Renal pelvis (tissue), 4 donors: ENCODE measurements around the gene BRPF1. TPM values are rescaled to one million over a fixed set of nuclear protein-coding genes. Genes with fewer than 3 reads are reported as not detected.

Experiments used
- DNase-seq: peaks from one replicate; pipeline ENCODE4 v3.0.0-alpha.2; 2013
- polyA plus RNA-seq, 3 donors: library from polyadenylated mRNA; unstranded; fragments of 120-200 nt; gene quantifications; one replicate each; pipeline ENCODE4 v1.2.1, GENCODE V29; 2013; ENCODE audit not compliant: insufficient read length in 3 of 3

BRPF1 gene
- polyA plus RNA-seq, 3 donors, result 20.9 to 24.6 (median 21.3) TPM

DNA sequence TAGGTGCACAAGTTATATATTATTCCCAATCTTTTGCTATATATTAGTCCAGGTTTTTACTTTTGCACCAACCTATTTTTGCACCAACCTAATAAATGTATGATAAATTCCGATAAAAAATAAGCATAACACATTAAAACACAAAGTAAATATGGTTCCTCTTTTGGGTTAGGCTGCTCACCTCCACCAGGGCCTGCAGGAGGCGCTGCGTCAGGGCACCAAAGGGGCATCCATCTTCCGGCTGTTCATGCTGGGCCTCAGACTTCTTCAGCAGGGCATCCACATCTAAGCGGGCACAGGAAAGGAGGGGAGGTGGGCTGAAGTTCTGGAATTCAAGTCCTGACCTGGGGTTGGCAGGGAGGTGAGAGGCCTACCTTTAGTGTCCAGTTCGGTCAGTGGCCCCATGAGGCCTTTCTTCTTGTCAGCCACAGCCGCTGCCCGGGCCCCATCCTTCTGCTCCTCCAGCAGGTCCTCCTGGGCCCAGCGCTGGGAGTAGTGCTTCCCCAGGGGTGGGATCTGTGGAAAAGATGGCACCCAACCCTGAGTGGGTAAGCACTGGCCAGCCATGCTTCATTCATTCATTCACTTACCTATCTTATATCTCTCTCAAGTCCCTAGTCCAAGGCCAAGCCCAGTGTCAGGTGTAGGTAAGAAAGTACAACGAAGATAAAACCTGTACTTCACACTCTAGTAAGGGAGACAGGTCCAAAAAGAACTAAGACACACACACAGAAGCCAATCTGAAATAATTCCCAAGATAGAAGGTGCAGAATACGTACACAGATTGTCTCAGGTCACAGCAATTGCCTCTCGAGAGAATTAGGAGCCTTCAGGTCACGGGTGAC lies 55.5 kb downstream of the BRPF1 start:
- no peak for DNase-seq

GRCh38 chr3:9787714-9788113 lies 56.2 kb downstream of the BRPF1 start:
- DNase-seq, result no peak

- no peak for DNase-seq
Measured at GRCh38 chr3:9791127-9791526, 59.6 kb downstream of the BRPF1 start.

DNA sequence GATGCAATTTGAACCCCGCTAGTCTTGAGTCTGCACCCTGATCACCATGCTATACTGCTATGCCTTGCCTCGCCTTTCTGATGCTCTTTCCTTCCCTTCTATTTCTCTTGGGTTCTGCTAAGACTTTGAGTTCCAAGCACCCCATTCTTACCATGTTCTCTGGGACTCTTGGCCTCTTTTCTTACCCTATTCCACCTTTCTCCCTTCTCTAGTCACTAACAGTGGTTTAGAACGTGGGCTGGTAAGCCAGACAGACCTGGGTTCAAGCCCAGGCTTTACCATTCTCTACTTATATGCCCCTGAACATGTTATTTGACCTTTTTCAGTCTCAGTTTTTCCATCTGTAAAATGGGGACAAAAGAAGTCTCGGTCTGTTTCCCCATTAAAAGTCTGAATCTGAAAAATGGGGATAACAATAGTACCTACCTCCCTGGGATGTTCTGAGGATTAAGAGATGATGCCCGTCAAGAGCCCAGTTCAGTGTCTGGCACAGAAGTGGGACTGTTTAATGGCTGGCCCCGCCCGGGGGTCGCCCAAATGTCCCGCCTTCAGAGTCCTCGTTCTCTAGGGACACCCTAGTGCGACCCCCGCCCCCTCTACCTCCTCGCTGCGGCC lies 60.4 kb downstream of the BRPF1 start:
- DNase-seq, result no peak

DNA sequence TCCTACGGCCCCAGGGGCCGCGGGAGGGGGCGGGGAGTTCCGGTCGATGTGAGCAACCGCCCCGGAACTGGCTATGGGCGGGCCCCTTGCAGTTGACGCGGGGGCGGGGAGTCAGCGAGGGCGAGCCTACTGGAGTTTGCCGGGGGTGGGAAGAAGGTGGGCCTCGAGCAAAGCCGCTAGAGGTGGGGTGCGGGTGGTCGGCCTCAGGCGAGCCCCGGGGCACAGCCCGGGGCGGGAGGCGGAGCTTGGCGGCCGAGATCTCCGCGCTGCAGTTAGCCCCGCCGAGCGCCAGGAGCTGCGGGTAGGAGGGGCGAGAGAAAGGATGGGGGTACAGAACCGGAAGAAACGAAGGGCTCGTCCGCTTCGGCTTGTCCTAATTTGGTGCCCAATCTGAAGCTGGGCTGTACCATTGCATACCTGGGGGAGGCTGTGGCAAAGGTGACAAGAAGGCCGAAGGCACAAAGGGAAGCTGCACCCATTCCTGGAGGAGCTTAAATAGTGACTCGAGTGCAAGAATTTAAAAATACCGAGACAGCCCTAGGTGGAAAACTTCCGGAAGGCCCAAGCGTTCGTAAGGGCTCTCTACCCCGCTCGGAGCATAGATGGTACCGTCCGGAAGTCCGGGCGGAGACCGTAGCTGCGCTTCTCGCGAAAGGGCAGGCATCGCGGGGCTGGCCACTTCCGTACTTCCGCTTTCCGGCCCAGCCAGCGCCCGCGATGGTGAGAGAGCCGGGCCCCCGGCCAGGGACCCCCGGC lies 61.0 kb downstream of the BRPF1 start, which contains the start of the genes ARPC4 and TADA3:
Gene ARPC4, plus strand, starts transcription at position 678 of the 756 bp plus-strand sequence. Its CDS starts 40 bp downstream, at position 718.
Gene TADA3, minus strand, starts transcription at position 69 of the 756 bp plus-strand sequence. CDS start 1,007 bp downstream, outside the sequence.
- DNase-seq, result peak; percentile 95

- DNase-seq, result no peak
Measured at GRCh38 chr3:9793161-9793781, 61.7 kb downstream of the BRPF1 start.

GRCh38 chr3:9794400-9794799 lies 62.9 kb downstream of the BRPF1 start:
- no peak for DNase-seq

DNA sequence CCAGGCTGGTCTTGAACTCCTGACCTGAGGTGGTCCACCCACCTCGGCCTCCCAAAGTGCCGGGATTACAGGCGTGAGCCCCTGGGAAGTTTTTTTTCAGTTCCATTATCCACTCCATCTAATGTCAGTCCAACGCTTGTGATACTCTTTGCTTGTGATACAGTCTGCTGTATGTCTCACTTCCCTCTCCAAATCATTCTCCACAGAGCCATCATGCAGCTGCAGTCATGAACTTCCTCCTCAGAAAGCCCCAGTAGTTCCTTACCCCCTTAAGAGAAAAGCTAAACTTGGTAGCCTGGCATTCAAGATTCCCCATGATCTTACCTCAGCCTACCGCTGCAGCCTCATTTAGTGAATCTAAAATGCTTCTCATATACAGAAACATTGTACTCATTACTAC lies 63.7 kb downstream of the BRPF1 start:
- no peak for DNase-seq

DNA sequence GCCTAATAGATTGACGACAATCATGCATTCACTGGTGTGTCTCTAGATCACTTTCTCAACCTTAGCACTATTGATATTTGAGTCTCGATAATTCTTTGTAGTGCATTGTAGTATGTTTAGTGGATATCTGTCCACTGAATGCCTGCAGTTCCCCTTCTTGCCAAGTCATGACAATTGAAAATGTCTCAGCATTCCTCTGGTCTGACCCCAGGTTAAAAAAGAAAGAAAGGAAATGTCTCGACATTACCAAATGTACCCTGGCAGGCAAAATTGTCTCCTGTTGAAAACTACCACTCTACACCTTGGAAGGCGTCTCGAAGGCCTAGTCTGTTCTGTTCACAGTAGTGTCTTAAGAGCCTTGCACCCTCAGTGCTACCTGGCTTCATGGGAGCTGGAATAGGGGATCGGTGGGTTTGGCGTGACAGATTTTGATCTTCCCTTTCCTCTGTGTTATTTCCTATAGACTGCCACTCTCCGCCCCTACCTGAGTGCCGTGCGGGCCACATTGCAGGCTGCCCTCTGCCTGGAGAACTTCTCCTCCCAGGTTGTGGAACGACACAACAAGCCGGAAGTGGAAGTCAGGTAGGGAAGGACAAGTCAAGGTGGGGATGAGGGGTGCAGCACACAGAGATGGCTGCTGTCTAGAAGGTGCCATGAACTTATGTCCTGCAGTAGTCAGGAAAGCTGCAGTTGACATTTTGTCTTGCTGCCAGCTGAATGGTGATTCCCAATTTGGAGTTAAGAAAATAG lies 65.8 kb downstream of the BRPF1 start:
- no peak for DNase-seq

Other genes starting within 250 kb of the BRPF1 start
- under 1 TPM; 0.04 to 0.09 (median 0.06) TPM for gene LHFPL4, start 177.9 kb upstream of the BRPF1 start, polyA plus RNA-seq
- gene MTMR14, start 82.2 kb upstream of the BRPF1 start, polyA plus RNA-seq, result 10 to 100 TPM; 32.1 to 41.7 (median 37.8) TPM
- under 1 TPM; 0.10 to 0.27 (median 0.10) TPM for gene CPNE9, start 27.9 kb upstream of the BRPF1 start, polyA plus RNA-seq
- gene OGG1, start 18.2 kb downstream of the BRPF1 start, polyA plus RNA-seq, result 10 to 100 TPM; 63.7 to 84.8 (median 69.5) TPM
- gene CAMK1, start 38.2 kb downstream of the BRPF1 start, polyA plus RNA-seq, result 10 to 100 TPM; 17.5 to 24.1 (median 22.8) TPM
- 10 to 100 TPM; 69.4 to 79.8 (median 77.7) TPM for gene TADA3, start 60.7 kb downstream of the BRPF1 start, polyA plus RNA-seq
- gene ARPC4, start 61.3 kb downstream of the BRPF1 start, polyA plus RNA-seq, result 100 to 1,000 TPM; 122 to 140 (median 133) TPM
- gene TTLL3, start 78.5 kb downstream of the BRPF1 start, polyA plus RNA-seq, result 10 to 100 TPM; 37.7 to 93.8 (median 83.2) TPM
- gene RPUSD3, start 112.3 kb downstream of the BRPF1 start, polyA plus RNA-seq, result 10 to 100 TPM; 37.0 to 40.4 (median 39.2) TPM
- under 1 TPM in 1 of 3 donors, not detected in 2; 0.19 TPM for gene CIDEC, start 148.5 kb downstream of the BRPF1 start, polyA plus RNA-seq
- gene JAGN1, start 158.9 kb downstream of the BRPF1 start, polyA plus RNA-seq, result 10 to 100 TPM; 44.5 to 49.8 (median 46.7) TPM
- gene IL17RE, start 171.1 kb downstream of the BRPF1 start, polyA plus RNA-seq, result 10 to 100 TPM; 11.2 to 17.0 (median 15.5) TPM
- gene IL17RC, start 185.4 kb downstream of the BRPF1 start, polyA plus RNA-seq, result 10 to 100 TPM; 32.8 to 44.8 (median 39.9) TPM
- 10 to 100 TPM; 53.1 to 78.9 (median 74.6) TPM for gene CRELD1, start 202.1 kb downstream of the BRPF1 start, polyA plus RNA-seq
- gene PRRT3, start 220.7 kb downstream of the BRPF1 start, polyA plus RNA-seq, result 1 to 10 TPM; 4.3 to 5.8 (median 4.8) TPM